ENCODE data around the gene RNASE8. TPM values are rescaled to one million over a fixed set of nuclear protein-coding genes. Genes with fewer than 3 reads are reported as not detected.

The RNASE8 gene
- total RNA-seq, 1 donor from 2014 or later = not detected

- TF ChIP-seq EZH2 (IDR thresholded peaks at IDR 0.05; ENCODE audit: insufficient read depth, low read length) (no peak), CTCF (IDR thresholded peaks at IDR 0.05; ENCODE audit: insufficient read depth, low read depth, low read length) (no peak)
- FAIRE-seq = no peak
- Histone ChIP-seq H3K4me2 (ENCODE audit: low read length) (no peak within 1 kb of the TSS), H3K4me3 (ENCODE audit: insufficient read depth, low read depth, low read length) (no peak within 1 kb of the TSS), H2AFZ (ENCODE audit: low read depth, low read length) (no peak within 1 kb of the TSS), H3K9ac (ENCODE audit: low read length) (no peak within 1 kb of the TSS), H3K27me3 (ENCODE audit: insufficient read depth, low read length) (peaks cover 13% of the 10 kb centered on the region), H3K79me2 (ENCODE audit: insufficient read depth, low read length) (no peaks in the 10 kb centered on the region), H4K20me1 (ENCODE audit: insufficient read depth, low read length) (no peaks in the 10 kb centered on the region), H3K9me3 (ENCODE audit: insufficient read depth, low read depth, low read length) (no peaks in the 10 kb centered on the region), H3K4me1 (ENCODE audit: insufficient read depth, low read length) (no peaks in the 10 kb centered on the region), H3K27ac (ENCODE audit: low read depth, low read length) (no peak within 1 kb of the TSS), H3K36me3 (ENCODE audit: insufficient read depth, low read length) (no peaks in the 10 kb centered on the region)
- peaks cover 6% of the 10 kb centered on the region for H3K9me3 Mint-ChIP-seq (ENCODE audit: unreplicated experiment)
- H3K4me3 Mint-ChIP-seq (ENCODE audit: unreplicated experiment) = no peak within 1 kb of the TSS
- peaks cover 12% of the 10 kb centered on the region for H3K4me1 Mint-ChIP-seq (ENCODE audit: low read depth, unreplicated experiment)
- DNase-seq (ENCODE audit: low read depth) = no peak
- no peaks in the 10 kb centered on the region for H3K36me3 Mint-ChIP-seq (ENCODE audit: low read depth, unreplicated experiment)
- H3K27ac Mint-ChIP-seq (ENCODE audit: unreplicated experiment) = no peak within 1 kb of the TSS
- peaks cover 54% of the 10 kb centered on the region for H3K27me3 Mint-ChIP-seq (ENCODE audit: low read depth, unreplicated experiment)
Measured at GRCh38 chr14:21034707-21035106, 22.9 kb upstream of the RNASE8 start, which contains the start of gene RNASE13. Gene RNASE13 (minus strand): TSS chr14:21034807. CDS start chr14:21034288, 519 bp downstream.

DNA sequence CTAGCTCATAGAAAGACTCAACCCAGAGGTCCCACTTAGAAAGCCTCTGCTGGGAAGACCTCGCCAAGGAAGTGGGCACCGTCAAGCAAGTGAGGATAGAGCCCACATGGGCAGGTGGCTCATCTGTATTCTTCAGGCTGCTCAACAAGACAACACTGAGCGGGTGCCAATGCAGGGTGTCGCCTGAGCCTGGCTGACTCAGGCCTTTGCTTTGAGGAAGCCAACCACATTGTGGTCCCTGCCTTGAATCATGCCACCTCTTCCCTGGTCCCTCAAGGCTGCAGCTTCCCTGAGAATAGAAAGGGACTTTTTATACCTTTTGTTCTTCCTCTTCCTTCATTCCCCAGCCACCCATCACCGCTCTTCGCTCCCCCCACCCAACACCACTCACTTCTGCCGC lies 20.9 kb upstream of the RNASE8 start:
- Mint-ChIP-seq H3K36me3 (ENCODE audit: low read depth, unreplicated experiment) (no peaks in the 10 kb centered on the region), H3K4me3 (ENCODE audit: unreplicated experiment) (no peak overlapping the region), H3K27me3 (ENCODE audit: low read depth, unreplicated experiment) (peaks cover 39% of the 10 kb centered on the region), H3K27ac (ENCODE audit: unreplicated experiment) (no peak overlapping the region), H3K9me3 (ENCODE audit: unreplicated experiment) (no peaks in the 10 kb centered on the region), H3K4me1 (ENCODE audit: low read depth, unreplicated experiment) (peaks cover 29% of the 10 kb centered on the region)
- Histone ChIP-seq H3K4me3 (ENCODE audit: insufficient read depth, low read depth, low read length) (no peak overlapping the region), H4K20me1 (ENCODE audit: insufficient read depth, low read length) (no peaks in the 10 kb centered on the region), H3K4me1 (ENCODE audit: insufficient read depth, low read length) (no peaks in the 10 kb centered on the region), H3K27ac (ENCODE audit: low read depth, low read length) (no peak overlapping the region), H3K36me3 (ENCODE audit: insufficient read depth, low read length) (no peaks in the 10 kb centered on the region), H3K79me2 (ENCODE audit: insufficient read depth, low read length) (no peaks in the 10 kb centered on the region), H3K27me3 (ENCODE audit: insufficient read depth, low read length) (peaks cover 13% of the 10 kb centered on the region), H3K9ac (ENCODE audit: low read length) (no peak overlapping the region), H3K4me2 (ENCODE audit: low read length) (no peak overlapping the region), H3K9me3 (ENCODE audit: insufficient read depth, low read depth, low read length) (no peaks in the 10 kb centered on the region), H2AFZ (ENCODE audit: low read depth, low read length) (no peak overlapping the region)
- DNase-seq (ENCODE audit: low read depth) (no peak), FAIRE-seq (no peak)
- TF ChIP-seq CTCF (IDR thresholded peaks at IDR 0.05; ENCODE audit: insufficient read depth, low read depth, low read length) = no peak
- no peak for TF ChIP-seq EZH2 (IDR thresholded peaks at IDR 0.05; ENCODE audit: insufficient read depth, low read length)

DNA sequence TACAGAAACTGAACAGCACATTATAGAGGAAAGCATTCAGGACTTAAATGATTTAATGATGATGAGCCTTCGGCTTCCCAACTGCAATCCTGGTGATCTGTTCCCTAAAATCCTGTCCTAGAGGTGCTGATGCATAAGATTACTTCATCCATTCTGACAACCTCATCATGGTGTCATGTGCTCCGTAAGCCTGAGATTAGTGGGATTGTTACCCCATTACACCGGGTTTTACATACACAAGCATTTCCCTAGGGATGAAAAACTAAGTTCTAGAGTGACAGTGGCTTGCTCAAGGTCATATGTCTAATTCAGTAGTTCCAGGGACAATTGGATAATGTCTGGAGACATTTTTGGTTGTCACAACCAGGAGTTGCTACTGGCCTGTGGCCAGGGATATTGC lies 20.5 kb upstream of the RNASE8 start:
- peaks cover 32% of the 10 kb centered on the region for H3K4me1 Mint-ChIP-seq (ENCODE audit: low read depth, unreplicated experiment)
- Histone ChIP-seq H3K9me3 (ENCODE audit: insufficient read depth, low read depth, low read length) (no peaks in the 10 kb centered on the region), H3K79me2 (ENCODE audit: insufficient read depth, low read length) (no peaks in the 10 kb centered on the region), H3K27me3 (ENCODE audit: insufficient read depth, low read length) (peaks cover 11% of the 10 kb centered on the region), H3K36me3 (ENCODE audit: insufficient read depth, low read length) (no peaks in the 10 kb centered on the region), H3K4me3 (ENCODE audit: insufficient read depth, low read depth, low read length) (no peak overlapping the region), H3K27ac (ENCODE audit: low read depth, low read length) (no peak overlapping the region), H3K9ac (ENCODE audit: low read length) (no peak overlapping the region), H4K20me1 (ENCODE audit: insufficient read depth, low read length) (no peaks in the 10 kb centered on the region), H3K4me2 (ENCODE audit: low read length) (no peak overlapping the region), H3K4me1 (ENCODE audit: insufficient read depth, low read length) (no peaks in the 10 kb centered on the region), H2AFZ (ENCODE audit: low read depth, low read length) (no peak overlapping the region)
- no peak for DNase-seq (ENCODE audit: low read depth)
- H3K36me3 Mint-ChIP-seq (ENCODE audit: low read depth, unreplicated experiment) = no peaks in the 10 kb centered on the region
- H3K27ac Mint-ChIP-seq (ENCODE audit: unreplicated experiment) = no peak overlapping the region
- H3K4me3 Mint-ChIP-seq (ENCODE audit: unreplicated experiment) = no peak overlapping the region
- no peaks in the 10 kb centered on the region for H3K9me3 Mint-ChIP-seq (ENCODE audit: unreplicated experiment)
- no peak for FAIRE-seq
- TF ChIP-seq CTCF (IDR thresholded peaks at IDR 0.05; ENCODE audit: insufficient read depth, low read depth, low read length) = no peak
- TF ChIP-seq EZH2 (IDR thresholded peaks at IDR 0.05; ENCODE audit: insufficient read depth, low read length) = no peak
- peaks cover 37% of the 10 kb centered on the region for H3K27me3 Mint-ChIP-seq (ENCODE audit: low read depth, unreplicated experiment)

All from astrocyte (in vitro differentiated cells and primary cell).